ENCODE results near the gene UPK1B.

DNA sequence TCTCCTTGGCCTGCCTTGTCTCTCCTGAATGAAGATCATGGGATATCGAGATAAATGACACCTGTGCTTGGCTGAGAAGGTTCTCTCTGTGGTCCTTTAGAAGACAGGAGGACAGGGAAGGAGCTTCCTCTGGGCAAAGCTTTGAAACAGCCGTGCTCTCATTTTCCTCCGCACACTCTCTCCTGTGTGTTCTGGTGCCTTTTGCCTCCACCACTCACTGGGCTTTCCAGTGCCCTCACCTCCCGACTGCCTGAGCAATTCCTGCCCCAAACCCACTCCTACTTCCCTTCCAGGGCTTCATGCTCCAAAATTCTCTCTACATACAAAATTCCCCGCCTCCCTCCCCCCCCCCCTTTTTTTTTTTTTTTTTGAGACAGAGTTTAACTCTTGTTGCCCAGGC, 32.3 kb downstream of the UPK1B start:
- TF ChIP-seq CTCF (IDR thresholded peaks at IDR 0.05 in 2 of 3, conservative IDR thresholded peaks at IDR 0.05 in 1 of 3; ENCODE audit: insufficient read depth in 2 of 3, low read depth in 1 of 3, low read length in 3 of 3) (no peak), SMARCB1 (IDR thresholded peaks at IDR 0.05; ENCODE audit: insufficient read length, low read depth) (no peak), MAFK (IDR thresholded peaks at IDR 0.05; ENCODE audit: low read length) (no peak), HMG20A (CRISPR knock-in tag; conservative IDR thresholded peaks at IDR 0.05) (no peak)
